ENCODE data around the gene WDR76. TPM values are rescaled to one million over a fixed set of nuclear protein-coding genes. Genes with fewer than 3 reads are reported as not detected.

WDR76 gene
- total RNA-seq, 1 donor, result 58.2 TPM

GRCh38 chr15:43793647-43794046 is 33.2 kb upstream of the WDR76 start:
- TF ChIP-seq CTCF (IDR thresholded peaks at IDR 0.05; ENCODE audit: insufficient read depth, low read length), result no peak
- peak overlapping the region; percentile 100 for H3K4me3 ChIP-seq (ENCODE audit: low read depth, low read length)

GRCh38 chr15:43794269-43795037 is 32.3 kb upstream of the WDR76 start:
- DNase-seq (ENCODE audit: low read depth), result no peak
- H3K4me3 ChIP-seq (ENCODE audit: low read depth, low read length), result peak overlapping the region; percentile 100
- no peak for TF ChIP-seq CTCF (IDR thresholded peaks at IDR 0.05; ENCODE audit: insufficient read depth, low read length)

More at GRCh38 chr15:43793647-43794046, 33.2 kb upstream of the WDR76 start:
- DNase-seq (ENCODE audit: low read depth), result no peak

DNA sequence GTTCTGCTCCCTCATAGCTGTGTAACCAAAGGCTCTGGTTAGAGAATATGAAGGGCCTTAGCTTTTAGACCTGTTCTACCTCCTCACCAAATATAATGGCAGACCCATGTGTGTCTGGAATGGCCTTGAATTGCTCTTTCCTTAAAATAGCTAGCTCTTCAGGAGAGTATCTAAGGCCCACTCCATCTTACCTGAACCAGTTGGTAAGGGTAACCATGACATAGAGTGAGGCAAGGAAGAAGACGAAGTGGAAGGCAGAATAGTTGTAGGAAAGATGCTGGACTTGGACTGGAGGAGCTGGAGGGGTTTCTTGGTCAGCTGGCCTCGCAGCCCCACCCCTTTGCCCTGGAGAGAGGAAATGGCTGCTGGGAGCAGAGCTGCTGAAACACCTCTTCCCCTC is 31.6 kb upstream of the WDR76 start:
- no peak for DNase-seq (ENCODE audit: low read depth)
- no peak overlapping the region for H3K4me3 ChIP-seq (ENCODE audit: low read depth, low read length)
- TF ChIP-seq CTCF (IDR thresholded peaks at IDR 0.05; ENCODE audit: insufficient read depth, low read length), result no peak

DNA sequence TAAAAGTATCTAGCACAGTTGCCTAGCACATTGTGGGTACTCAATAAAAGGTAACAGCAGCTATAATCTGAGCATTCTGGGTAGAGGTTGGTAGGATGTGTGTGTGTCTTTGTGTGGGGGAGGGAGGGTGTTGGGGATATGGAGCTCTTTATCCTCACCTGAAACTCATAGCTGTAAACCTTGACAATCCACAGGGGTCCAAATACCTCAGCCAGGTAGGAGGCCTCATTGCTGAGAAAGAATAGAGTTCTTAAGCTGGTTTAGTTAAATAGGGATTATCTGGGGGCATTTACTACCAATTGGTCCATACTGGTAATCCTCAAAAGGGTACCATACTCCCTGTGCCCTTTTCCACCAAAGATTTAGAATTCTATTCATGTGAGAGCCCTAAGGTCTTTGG is 30.8 kb upstream of the WDR76 start:
- TF ChIP-seq CTCF (IDR thresholded peaks at IDR 0.05; ENCODE audit: insufficient read depth, low read length), result no peak
- H3K4me3 ChIP-seq (ENCODE audit: low read depth, low read length), result no peak overlapping the region
- no peak for DNase-seq (ENCODE audit: low read depth)

DNA sequence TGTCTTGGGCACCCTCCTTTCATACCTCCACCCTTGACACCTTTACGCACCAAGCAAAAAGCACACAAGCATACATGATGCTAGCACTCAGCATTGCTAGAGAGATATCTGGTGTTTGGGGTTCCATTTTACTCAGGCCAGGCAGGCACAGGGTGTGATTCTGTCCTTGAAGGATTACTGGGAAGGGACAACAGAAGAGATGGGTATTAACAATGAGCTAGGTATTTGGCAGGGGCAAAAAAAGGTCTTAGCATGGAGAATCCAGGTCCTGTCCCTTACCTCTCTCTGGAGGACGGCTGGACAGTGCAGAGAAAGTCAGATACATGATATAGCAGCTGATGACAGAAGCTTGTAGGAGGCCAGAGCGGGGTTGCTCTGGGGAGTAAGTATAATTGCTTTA is 30.2 kb upstream of the WDR76 start:
- H3K4me3 ChIP-seq (ENCODE audit: low read depth, low read length), result no peak overlapping the region
- no peak for TF ChIP-seq CTCF (IDR thresholded peaks at IDR 0.05; ENCODE audit: insufficient read depth, low read length)
- DNase-seq (ENCODE audit: low read depth), result no peak

- TF ChIP-seq CTCF (IDR thresholded peaks at IDR 0.05; ENCODE audit: insufficient read depth, low read length), result no peak
- no peak overlapping the region for H3K4me3 ChIP-seq (ENCODE audit: low read depth, low read length)
- DNase-seq (ENCODE audit: low read depth), result no peak
Observed at GRCh38 chr15:43799209-43799944, 27.4 kb upstream of the WDR76 start.
